ENCODE results near the gene ALOX5. TPM values are rescaled to one million over a fixed set of nuclear protein-coding genes. Genes with fewer than 3 reads are reported as not detected.
A peak's percentile ranks its signal among the peaks of the same experiment; 100 is the strongest.

The ALOX5 gene
- total RNA-seq, 2 donors from 2014 or later, result 42.5 to 63.0 TPM

DNA sequence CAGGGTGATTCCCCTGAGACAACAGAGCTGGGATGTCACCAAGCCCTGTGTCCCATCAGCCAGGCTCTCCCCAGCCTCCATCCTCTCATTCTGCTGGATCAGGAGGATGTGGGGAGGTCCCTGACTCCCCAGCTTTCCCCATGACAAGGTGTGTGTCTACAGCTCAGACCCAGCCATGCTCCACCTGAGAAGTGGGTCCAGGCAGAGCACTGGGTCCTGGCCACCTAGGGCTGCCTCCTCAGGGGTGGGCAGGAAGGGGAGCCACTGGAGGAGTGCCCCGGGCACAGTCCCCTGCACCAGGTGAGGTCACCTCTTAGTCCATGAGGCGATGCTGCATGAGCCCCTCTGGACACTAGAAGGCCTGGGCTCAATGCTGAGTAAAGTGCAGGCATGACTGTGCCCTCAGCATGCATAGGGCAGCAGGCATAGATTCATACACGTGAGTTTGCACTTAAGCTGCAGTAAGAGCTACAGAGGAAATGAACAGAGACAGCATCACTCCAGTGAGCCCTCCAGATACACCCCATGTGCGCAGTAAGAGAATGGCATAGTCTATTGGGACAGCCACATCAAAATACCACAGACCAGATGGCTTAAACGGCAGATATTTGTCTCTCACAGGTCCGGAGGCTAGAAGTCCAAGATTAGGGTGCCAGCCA, 48.3 kb downstream of the ALOX5 start:
- intact Hi-C loops (cut with DNase I), result no loop called here
- TF ChIP-seq, protein P1, sequence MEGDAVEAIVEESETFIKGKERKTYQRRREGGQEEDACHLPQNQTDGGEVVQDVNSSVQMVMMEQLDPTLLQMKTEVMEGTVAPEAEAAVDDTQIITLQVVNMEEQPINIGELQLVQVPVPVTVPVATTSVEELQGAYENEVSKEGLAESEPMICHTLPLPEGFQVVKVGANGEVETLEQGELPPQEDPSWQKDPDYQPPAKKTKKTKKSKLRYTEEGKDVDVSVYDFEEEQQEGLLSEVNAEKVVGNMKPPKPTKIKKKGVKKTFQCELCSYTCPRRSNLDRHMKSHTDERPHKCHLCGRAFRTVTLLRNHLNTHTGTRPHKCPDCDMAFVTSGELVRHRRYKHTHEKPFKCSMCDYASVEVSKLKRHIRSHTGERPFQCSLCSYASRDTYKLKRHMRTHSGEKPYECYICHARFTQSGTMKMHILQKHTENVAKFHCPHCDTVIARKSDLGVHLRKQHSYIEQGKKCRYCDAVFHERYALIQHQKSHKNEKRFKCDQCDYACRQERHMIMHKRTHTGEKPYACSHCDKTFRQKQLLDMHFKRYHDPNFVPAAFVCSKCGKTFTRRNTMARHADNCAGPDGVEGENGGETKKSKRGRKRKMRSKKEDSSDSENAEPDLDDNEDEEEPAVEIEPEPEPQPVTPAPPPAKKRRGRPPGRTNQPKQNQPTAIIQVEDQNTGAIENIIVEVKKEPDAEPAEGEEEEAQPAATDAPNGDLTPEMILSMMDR (IDR thresholded peaks at IDR 0.05), result no peak
- no peak for TF ChIP-seq POLR2A (IDR thresholded peaks at IDR 0.05)
- DNase-seq, result no peak
- no peak overlapping the region for H3K4me3 ChIP-seq
- H3K27me3 ChIP-seq, result no peaks in the 10 kb centered on the region
- 75 to 78% methylated on average over 3 to 6 of the region's 6 CpGs for WGBS, 2 donors
- H3K27ac ChIP-seq, result peak overlapping the region in 1 of 4 donors; percentile 73
- no peaks in the 10 kb centered on the region for H3K9me3 ChIP-seq
- no peaks in the 10 kb centered on the region for H3K36me3 ChIP-seq (replicated peaks in 1 of 2; ENCODE audit: insufficient read depth in 1 of 2, low read depth in 2 of 2)
- H3K4me1 ChIP-seq, result peaks cover 54% of the 10 kb centered on the region
- ATAC-seq, result no peak

DNA sequence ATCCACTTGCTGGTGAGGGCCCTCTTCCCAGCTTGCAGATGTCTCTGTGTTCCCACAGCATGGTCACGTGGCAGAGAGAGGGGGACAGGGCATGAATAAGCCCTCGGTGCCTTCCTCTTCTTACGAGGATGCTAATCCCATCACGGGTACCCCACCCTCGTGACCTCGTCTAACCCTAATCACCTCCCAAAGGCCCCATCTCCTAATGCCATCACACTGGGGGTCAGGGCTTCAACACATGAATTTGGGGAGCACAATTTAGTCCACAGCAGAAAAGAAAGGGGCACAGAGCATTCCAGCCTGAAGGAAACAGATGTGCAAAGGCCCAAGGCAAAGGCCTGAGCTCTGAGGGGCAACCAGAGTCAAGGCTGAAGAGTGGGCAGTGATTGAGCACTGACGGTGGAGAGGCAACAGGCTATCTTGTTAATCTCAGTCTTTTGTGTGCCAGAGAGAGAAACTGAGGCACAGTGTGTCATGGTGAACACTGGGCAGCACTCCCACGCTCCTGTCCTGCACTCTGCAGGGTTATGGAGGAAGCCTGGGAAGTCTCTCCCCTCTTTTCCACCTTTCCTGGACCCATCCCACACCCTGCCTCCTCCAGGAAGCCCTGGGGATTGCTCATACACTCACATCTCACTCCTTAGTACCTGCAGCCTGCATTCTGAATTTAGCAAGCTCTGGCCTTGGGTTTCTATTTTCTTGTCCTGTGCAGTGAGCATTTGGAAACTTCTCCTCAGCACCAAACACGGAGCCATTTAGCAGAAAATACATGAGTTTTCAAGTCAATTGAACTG, 49.0 kb downstream of the ALOX5 start:
- H3K9me3 ChIP-seq, result no peaks in the 10 kb centered on the region
- no peaks in the 10 kb centered on the region for H3K27me3 ChIP-seq
- ATAC-seq (no peak), DNase-seq (no peak)
- no peak overlapping the region for H3K4me3 ChIP-seq
- H3K4me1 ChIP-seq, result peaks cover 54% of the 10 kb centered on the region
- H3K27ac ChIP-seq, result no peak overlapping the region
- TF ChIP-seq POLR2A (IDR thresholded peaks at IDR 0.05), result no peak
- TF ChIP-seq, protein P1 (IDR thresholded peaks at IDR 0.05), result no peak
- 87 to 92% methylated on average over 9 of the region's 9 CpGs for WGBS, 2 donors
- no peaks in the 10 kb centered on the region for H3K36me3 ChIP-seq (replicated peaks in 1 of 2; ENCODE audit: insufficient read depth in 1 of 2, low read depth in 2 of 2)
- intact Hi-C loops (cut with DNase I), result no loop called here

DNA sequence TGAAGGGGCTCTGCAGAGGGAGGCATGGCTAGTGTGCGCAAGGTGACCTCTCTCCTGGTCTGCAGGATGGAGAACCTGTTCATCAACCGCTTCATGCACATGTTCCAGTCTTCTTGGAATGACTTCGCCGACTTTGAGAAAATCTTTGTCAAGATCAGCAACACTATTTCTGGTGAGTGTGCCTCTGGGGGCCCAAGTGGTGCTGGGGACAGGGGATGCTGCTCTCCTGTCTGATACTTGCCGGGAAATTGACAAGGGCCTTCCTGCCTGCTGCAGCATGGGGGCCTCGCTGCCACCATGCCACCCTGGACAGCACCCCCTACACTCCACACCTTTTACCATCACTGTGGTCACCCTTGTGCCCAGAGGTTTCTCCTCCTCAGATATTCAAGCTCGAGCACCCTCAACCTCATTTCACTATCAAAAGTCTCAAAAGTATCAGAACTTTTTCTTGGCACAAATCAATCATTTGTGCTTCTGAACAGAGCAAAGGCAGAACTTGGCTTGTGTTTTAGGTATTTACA, 50.0 kb downstream of the ALOX5 start:
- intact Hi-C loops (cut with DNase I), result no loop called here
- WGBS, 2 donors, result 90 to 96% methylated on average over 2 to 7 of the region's 7 CpGs
- Histone ChIP-seq H3K4me3 (no peak overlapping the region), H3K27me3 (no peaks in the 10 kb centered on the region), H3K36me3 (replicated peaks in 1 of 2; ENCODE audit: insufficient read depth in 1 of 2, low read depth in 2 of 2) (no peaks in the 10 kb centered on the region), H3K27ac (no peak overlapping the region), H3K9me3 (no peaks in the 10 kb centered on the region), H3K4me1 (peaks cover 56% of the 10 kb centered on the region)
- ATAC-seq (no peak), DNase-seq (no peak)
- TF ChIP-seq, protein P1 (IDR thresholded peaks at IDR 0.05), result no peak
- TF ChIP-seq POLR2A (IDR thresholded peaks at IDR 0.05), result no peak

DNA sequence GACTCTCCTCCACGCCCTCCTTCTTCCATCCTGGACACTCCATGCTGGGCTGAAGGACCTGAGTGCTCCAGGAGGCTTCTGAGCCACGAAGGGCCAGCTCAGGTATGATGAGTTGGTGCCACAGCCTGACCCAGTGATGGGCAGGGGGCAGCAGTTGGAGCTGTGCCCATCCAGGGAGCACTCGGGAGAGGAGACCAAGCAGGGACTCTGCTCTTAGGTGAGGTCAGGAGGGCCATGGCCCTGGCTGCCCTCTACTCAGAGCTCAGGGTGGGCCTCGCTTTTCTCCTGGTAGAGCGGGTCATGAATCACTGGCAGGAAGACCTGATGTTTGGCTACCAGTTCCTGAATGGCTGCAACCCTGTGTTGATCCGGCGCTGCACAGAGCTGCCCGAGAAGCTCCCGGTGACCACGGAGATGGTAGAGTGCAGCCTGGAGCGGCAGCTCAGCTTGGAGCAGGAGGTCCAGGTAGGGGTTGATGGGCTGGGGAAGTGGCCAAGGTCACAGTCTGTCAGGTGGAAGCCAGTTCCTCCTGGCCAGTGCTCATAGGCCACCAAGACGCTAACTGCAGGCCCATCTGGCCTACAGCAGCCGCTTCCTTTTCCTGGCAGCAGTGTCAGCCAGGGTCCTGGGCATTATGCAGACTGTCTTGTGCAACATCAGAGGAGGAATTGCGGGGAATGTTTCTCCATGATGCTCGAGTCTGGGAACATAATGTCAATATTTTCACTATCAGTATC, 50.8 kb downstream of the ALOX5 start:
- no peaks in the 10 kb centered on the region for H3K36me3 ChIP-seq (replicated peaks in 1 of 2; ENCODE audit: insufficient read depth in 1 of 2, low read depth in 2 of 2)
- H3K27me3 ChIP-seq, result no peaks in the 10 kb centered on the region
- peak in 2 of 4 donors; percentile 24 to 55 for DNase-seq
- no peaks in the 10 kb centered on the region for H3K9me3 ChIP-seq
- H3K4me3 ChIP-seq, result no peak overlapping the region
- peak overlapping the region in 1 of 4 donors; percentile 42 for H3K27ac ChIP-seq
- no peak for ATAC-seq
- intact Hi-C loops (cut with DNase I), result no loop called here
- H3K4me1 ChIP-seq, result peaks cover 57% of the 10 kb centered on the region
- TF ChIP-seq POLR2A (IDR thresholded peaks at IDR 0.05), result no peak
- TF ChIP-seq, protein P1 (IDR thresholded peaks at IDR 0.05), result no peak
- WGBS, 2 donors, result 65 to 84% methylated on average over 15 of the region's 15 CpGs

All from body of pancreas (tissue), 4 donors.